IMR-90 (cell line): ENCODE data around the gene RHOXF1.

Source experiments
- BHLHE40 ChIP-seq: fragments of 150-350 bp; IDR thresholded peaks from 2 replicates; pipeline ENCODE4 v1.6.1; 2016; ENCODE audit warnings: mild to moderate bottlenecking, low read depth, low read length
- CEBPB ChIP-seq: IDR thresholded peaks from 2 replicates; pipeline ENCODE4 v1.6.1; 2012; ENCODE audit warnings: low read depth, low read length, improper control_type of control experiment
- CHD1 ChIP-seq: IDR thresholded peaks from 2 replicates; pipeline ENCODE4 v1.6.1; 2012; ENCODE audit warnings: low read depth, low read length, improper control_type of control experiment
- CTCF ChIP-seq: conservative IDR thresholded peaks from 2 replicates; pipeline ENCODE4 v1.5.1; 2012; ENCODE audit warnings: mild to moderate bottlenecking, low read depth, low read length, improper control_type of control experiment
- MAFK ChIP-seq: IDR thresholded peaks from 2 replicates; pipeline ENCODE4 v1.6.1; 2012; ENCODE audit warnings: low read depth, low read length, improper control_type of control experiment
- MAZ ChIP-seq: IDR thresholded peaks from 2 replicates; pipeline ENCODE4 v1.6.1; 2012; ENCODE audit warnings: low read depth, mild to moderate bottlenecking, low read length, improper control_type of control experiment, moderate library complexity, borderline replicate concordance
- MXI1 ChIP-seq: IDR thresholded peaks from 2 replicates; pipeline ENCODE4 v1.6.1; 2012; ENCODE audit warnings: low read depth, mild to moderate bottlenecking, low read length, moderate library complexity, borderline replicate concordance
- POLR2A ChIP-seq: IDR thresholded peaks from 2 replicates; pipeline ENCODE4 v1.6.1; 2012; ENCODE audit warnings: mild to moderate bottlenecking, low read depth, low read length
- RAD21 ChIP-seq: IDR thresholded peaks from 2 replicates; pipeline ENCODE4 v1.6.1; 2012; ENCODE audit warnings: low read length, improper control_type of control experiment
- RCOR1 ChIP-seq: IDR thresholded peaks from 2 replicates; pipeline ENCODE4 v1.6.1; 2012; ENCODE audit warnings: mild to moderate bottlenecking, low read length, improper control_type of control experiment; ENCODE audit not compliant: insufficient replicate concordance
- RFX5 ChIP-seq: IDR thresholded peaks from 2 replicates; pipeline ENCODE4 v1.8.0; 2012; ENCODE audit warnings: low read depth, mild to moderate bottlenecking, low read length, moderate library complexity
- SMC3 ChIP-seq: fragments of 150-350 bp; IDR thresholded peaks from 2 replicates; pipeline ENCODE4 v1.6.1; 2016; ENCODE audit warnings: low read depth, mild to moderate bottlenecking, antibody characterized with exemption, low read length, moderate library complexity
- USF2 ChIP-seq: fragments of 150-350 bp; IDR thresholded peaks from 2 replicates; pipeline ENCODE4 v1.6.1; 2017; ENCODE audit warnings: mild to moderate bottlenecking, antibody characterized with exemption, low read length, low read depth

DNA sequence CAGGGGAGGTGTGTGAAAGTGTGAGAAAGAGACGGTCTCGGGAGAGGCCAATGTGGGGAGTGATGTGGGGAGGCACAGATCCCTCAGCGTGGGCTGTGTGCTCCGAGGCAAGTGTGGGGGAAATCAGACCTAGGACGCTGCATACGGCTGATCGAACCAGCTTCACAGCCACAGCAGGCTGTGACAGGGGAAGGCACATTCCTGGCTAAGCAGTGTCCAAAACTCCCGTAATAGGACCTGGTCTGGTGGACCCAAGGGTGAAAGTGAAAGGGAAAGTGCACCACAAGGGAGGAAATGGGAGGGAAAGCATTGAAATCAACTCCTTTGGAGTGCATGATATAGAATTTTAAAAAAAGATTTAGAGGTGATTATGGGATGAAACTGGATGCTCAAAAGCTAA, 31.8 kb upstream of the RHOXF1 start:
- TF ChIP-seq CTCF = no peak
- no peak for TF ChIP-seq MAZ
- TF ChIP-seq MAFK = no peak
- no peak for TF ChIP-seq SMC3
- no peak for TF ChIP-seq RAD21
- TF ChIP-seq POLR2A = no peak
- TF ChIP-seq RCOR1 = no peak
- no peak for TF ChIP-seq CEBPB
- no peak for TF ChIP-seq MXI1
- TF ChIP-seq BHLHE40 = no peak
- TF ChIP-seq CHD1 = no peak
- TF ChIP-seq USF2 = no peak
- TF ChIP-seq RFX5 = no peak
